ENCODE data around the gene PRPF19.

The PRPF19 gene

GRCh38 chr11:60917267-60917666 is 10.9 kb upstream of the PRPF19 start:
- CTCF ChIA-PET: interaction anchor here (0.6 kb wide), 1 partner anchor 86 kb away, joined by 3 read pairs; no protein-coding TSS in a partner anchor
- DNase-seq (ENCODE audit: low spot score): no peak
- POLR2A ChIA-PET (ENCODE audit: low non-redundant PET): no interaction called here
- no peak for TF ChIP-seq CTCF (conservative IDR thresholded peaks at IDR 0.05; ENCODE audit: low read depth)
- H3K27ac ChIP-seq: peak overlapping the region; percentile 66

DNA sequence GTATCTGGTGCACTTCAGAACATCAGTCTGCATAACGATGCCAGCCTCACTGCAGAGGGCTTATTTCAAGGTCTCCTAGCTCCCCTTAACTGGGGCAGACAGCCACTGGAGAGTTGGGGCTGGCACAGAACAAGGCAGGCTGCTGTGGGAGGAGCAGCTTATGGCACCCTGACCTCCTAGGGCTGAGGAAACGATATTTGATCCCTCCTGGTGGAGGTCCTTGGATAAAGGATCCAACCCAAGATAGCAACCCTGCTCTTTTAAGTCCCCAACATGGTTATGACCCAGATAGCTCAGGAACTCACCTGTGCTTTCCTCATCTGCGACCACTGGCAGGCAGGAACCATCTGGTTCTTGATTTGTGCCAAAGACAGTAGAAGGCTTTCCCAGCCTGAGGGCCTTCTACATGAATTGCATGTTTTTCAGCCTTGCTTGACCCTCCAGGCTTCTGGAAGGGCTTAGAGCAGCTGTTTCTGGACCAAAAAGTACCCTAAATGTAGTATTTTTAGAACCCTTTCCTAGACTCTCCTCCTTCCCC is 10.4 kb upstream of the PRPF19 start:
- no peak for DNase-seq (ENCODE audit: low spot score)
- CTCF ChIA-PET: interaction anchor here (0.6 to 1.4 kb wide), 2 partner anchors 17 to 86 kb away, joined by 3 to 4 read pairs; no protein-coding TSS in a partner anchor
- TF ChIP-seq CTCF (conservative IDR thresholded peaks at IDR 0.05; ENCODE audit: low read depth): no peak
- H3K27ac ChIP-seq: peak overlapping the region; percentile 66
- POLR2A ChIA-PET (ENCODE audit: low non-redundant PET): no interaction called here

GRCh38 chr11:60915248-60915914 is 9.0 kb upstream of the PRPF19 start:
- H3K27ac ChIP-seq: peak overlapping the region; percentile 89
- peak; percentile 61 for TF ChIP-seq CTCF (conservative IDR thresholded peaks at IDR 0.05; ENCODE audit: low read depth)
- DNase-seq (ENCODE audit: low spot score): peak; percentile 82
- ChIA-PET CTCF (interaction anchor here (0.5 to 1.6 kb wide), 6 partner anchors 16 to 216 kb away, joined by 3 to 5 read pairs (median 4); no protein-coding TSS in a partner anchor), POLR2A (ENCODE audit: low non-redundant PET) (interaction anchor here (0.7 to 0.9 kb wide), 2 partner anchors 10 to 125 kb away, joined by 3 to 4 read pairs; no protein-coding TSS in a partner anchor)

DNA sequence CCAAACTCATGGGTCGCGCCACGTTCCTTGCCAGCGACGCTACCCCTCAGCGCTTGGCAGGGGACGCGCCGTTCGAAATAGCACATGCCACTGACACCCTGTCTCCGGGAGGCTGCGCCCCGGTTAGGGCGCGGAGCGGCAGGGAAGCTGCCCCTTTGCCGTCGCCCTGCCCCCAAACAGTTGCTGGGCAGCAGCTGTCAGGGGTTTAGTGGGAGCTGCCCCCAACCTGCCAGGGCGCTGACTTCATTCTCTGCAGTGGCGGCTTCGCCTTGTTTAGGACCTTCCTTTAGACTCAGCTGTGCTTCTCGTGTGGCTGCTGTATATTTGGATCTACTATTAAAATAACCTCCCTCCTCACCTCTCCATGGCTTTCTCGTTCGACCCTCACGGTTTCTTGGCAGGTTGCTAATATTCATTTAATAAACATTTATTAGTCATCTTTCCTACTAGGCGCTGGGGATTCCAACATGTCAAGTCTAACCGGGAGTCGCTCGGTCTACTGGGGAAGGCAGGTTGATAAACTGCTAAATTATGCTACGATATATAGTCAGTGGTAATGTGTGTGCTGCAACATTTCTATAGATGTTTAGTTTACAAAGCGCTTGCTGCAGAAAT is 8.4 kb upstream of the PRPF19 start:
- peak overlapping the region; percentile 89 for H3K27ac ChIP-seq
- POLR2A ChIA-PET (ENCODE audit: low non-redundant PET): interaction anchor here (0.7 to 0.9 kb wide), 2 partner anchors 9 to 124 kb away, joined by 3 to 4 read pairs; no protein-coding TSS in a partner anchor
- TF ChIP-seq CTCF (conservative IDR thresholded peaks at IDR 0.05; ENCODE audit: low read depth): no peak
- CTCF ChIA-PET: interaction anchor here (0.6 to 1.6 kb wide), 4 partner anchors 27 to 216 kb away, joined by 3 to 5 read pairs (median 4); no protein-coding TSS in a partner anchor
- peak; percentile 46 for DNase-seq (ENCODE audit: low spot score)

GRCh38 chr11:60913793-60914632 is 7.6 kb upstream of the PRPF19 start, which contains the start of gene TMEM109:
TSS of gene TMEM109 (plus strand) at chr11:60914158. CDS start at chr11:60919694, 5,536 bp downstream.
- H3K27ac ChIP-seq: peak within 1 kb of the TSS; percentile 89
- DNase-seq (ENCODE audit: low spot score): peak; percentile 89
- no peak for TF ChIP-seq CTCF (conservative IDR thresholded peaks at IDR 0.05; ENCODE audit: low read depth)
- ChIA-PET CTCF (interaction anchor here (1.6 kb wide), 1 partner anchor 83 kb away, joined by 4 read pairs; no protein-coding TSS in a partner anchor), POLR2A (ENCODE audit: low non-redundant PET) (no interaction called here)

Measured in RWPE1 (cell line).